Liver (tissue), 3 donors: ENCODE results near the gene NUP107.

Source experiments
- HNF4G ChIP-seq: IDR thresholded peaks from 2 replicates; pipeline ENCODE4 v1.6.1; 2016; ENCODE audit warnings: antibody characterized with exemption
- MAX ChIP-seq: IDR thresholded peaks from 2 replicates; pipeline ENCODE4 v1.6.1; 2016; ENCODE audit warnings: antibody characterized with exemption
- RAD21 ChIP-seq, 2 donors: IDR thresholded peaks; 2 replicates each; pipeline ENCODE4 v1.6.1; 2016; ENCODE audit warnings: antibody characterized with exemption in 2 of 2, mild to moderate bottlenecking in 2 of 2
- SP1 ChIP-seq: IDR thresholded peaks from 2 replicates; pipeline ENCODE4 v1.6.1; 2018; ENCODE audit warnings: antibody characterized with exemption, mild to moderate bottlenecking
- TAF1 ChIP-seq: conservative IDR thresholded peaks from 2 replicates; pipeline ENCODE4 v1.6.1; 2016; ENCODE audit warnings: antibody characterized with exemption, mild to moderate bottlenecking
- TF ChIP-seq, protein P1 (sequence below): fragments of 150-350 bp; IDR thresholded peaks from 2 replicates; pipeline ENCODE4 v1.5.1; 2017; ENCODE audit warnings: improper control_type of control experiment, low read depth, low read length; ENCODE audit not compliant: missing input control
- TF ChIP-seq, protein P2 (sequence below): IDR thresholded peaks from 2 replicates; pipeline ENCODE4 v1.6.1; 2016; ENCODE audit warnings: antibody characterized with exemption, mild to moderate bottlenecking
- TF ChIP-seq, protein P3 (sequence below): IDR thresholded peaks from 2 replicates; pipeline ENCODE4 v1.6.1; 2016; ENCODE audit warnings: antibody characterized with exemption
- TF ChIP-seq, protein P4 (sequence below): IDR thresholded peaks from 2 replicates; pipeline ENCODE4 v1.6.1; 2016; ENCODE audit warnings: antibody characterized with exemption
- donor health status: healthy.
- donor health status: healthy.

GRCh38 chr12:68695454-68695853 is 8.7 kb downstream of the NUP107 start:
- TF ChIP-seq, protein P1, sequence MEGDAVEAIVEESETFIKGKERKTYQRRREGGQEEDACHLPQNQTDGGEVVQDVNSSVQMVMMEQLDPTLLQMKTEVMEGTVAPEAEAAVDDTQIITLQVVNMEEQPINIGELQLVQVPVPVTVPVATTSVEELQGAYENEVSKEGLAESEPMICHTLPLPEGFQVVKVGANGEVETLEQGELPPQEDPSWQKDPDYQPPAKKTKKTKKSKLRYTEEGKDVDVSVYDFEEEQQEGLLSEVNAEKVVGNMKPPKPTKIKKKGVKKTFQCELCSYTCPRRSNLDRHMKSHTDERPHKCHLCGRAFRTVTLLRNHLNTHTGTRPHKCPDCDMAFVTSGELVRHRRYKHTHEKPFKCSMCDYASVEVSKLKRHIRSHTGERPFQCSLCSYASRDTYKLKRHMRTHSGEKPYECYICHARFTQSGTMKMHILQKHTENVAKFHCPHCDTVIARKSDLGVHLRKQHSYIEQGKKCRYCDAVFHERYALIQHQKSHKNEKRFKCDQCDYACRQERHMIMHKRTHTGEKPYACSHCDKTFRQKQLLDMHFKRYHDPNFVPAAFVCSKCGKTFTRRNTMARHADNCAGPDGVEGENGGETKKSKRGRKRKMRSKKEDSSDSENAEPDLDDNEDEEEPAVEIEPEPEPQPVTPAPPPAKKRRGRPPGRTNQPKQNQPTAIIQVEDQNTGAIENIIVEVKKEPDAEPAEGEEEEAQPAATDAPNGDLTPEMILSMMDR, result no peak
- TF ChIP-seq HNF4G (no peak), RAD21 (IDR thresholded peaks at IDR 0.05) (no peak), MAX (no peak), TAF1 (no peak), SP1 (no peak)
- TF ChIP-seq, protein P2, sequence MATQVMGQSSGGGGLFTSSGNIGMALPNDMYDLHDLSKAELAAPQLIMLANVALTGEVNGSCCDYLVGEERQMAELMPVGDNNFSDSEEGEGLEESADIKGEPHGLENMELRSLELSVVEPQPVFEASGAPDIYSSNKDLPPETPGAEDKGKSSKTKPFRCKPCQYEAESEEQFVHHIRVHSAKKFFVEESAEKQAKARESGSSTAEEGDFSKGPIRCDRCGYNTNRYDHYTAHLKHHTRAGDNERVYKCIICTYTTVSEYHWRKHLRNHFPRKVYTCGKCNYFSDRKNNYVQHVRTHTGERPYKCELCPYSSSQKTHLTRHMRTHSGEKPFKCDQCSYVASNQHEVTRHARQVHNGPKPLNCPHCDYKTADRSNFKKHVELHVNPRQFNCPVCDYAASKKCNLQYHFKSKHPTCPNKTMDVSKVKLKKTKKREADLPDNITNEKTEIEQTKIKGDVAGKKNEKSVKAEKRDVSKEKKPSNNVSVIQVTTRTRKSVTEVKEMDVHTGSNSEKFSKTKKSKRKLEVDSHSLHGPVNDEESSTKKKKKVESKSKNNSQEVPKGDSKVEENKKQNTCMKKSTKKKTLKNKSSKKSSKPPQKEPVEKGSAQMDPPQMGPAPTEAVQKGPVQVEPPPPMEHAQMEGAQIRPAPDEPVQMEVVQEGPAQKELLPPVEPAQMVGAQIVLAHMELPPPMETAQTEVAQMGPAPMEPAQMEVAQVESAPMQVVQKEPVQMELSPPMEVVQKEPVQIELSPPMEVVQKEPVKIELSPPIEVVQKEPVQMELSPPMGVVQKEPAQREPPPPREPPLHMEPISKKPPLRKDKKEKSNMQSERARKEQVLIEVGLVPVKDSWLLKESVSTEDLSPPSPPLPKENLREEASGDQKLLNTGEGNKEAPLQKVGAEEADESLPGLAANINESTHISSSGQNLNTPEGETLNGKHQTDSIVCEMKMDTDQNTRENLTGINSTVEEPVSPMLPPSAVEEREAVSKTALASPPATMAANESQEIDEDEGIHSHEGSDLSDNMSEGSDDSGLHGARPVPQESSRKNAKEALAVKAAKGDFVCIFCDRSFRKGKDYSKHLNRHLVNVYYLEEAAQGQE, result no peak
- TF ChIP-seq, protein P3, sequence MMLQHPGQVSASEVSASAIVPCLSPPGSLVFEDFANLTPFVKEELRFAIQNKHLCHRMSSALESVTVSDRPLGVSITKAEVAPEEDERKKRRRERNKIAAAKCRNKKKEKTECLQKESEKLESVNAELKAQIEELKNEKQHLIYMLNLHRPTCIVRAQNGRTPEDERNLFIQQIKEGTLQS, result no peak
- TF ChIP-seq, protein P4, sequence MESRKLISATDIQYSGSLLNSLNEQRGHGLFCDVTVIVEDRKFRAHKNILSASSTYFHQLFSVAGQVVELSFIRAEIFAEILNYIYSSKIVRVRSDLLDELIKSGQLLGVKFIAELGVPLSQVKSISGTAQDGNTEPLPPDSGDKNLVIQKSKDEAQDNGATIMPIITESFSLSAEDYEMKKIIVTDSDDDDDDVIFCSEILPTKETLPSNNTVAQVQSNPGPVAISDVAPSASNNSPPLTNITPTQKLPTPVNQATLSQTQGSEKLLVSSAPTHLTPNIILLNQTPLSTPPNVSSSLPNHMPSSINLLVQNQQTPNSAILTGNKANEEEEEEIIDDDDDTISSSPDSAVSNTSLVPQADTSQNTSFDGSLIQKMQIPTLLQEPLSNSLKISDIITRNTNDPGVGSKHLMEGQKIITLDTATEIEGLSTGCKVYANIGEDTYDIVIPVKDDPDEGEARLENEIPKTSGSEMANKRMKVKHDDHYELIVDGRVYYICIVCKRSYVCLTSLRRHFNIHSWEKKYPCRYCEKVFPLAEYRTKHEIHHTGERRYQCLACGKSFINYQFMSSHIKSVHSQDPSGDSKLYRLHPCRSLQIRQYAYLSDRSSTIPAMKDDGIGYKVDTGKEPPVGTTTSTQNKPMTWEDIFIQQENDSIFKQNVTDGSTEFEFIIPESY, result no peak
